Progenitor cell of endocrine pancreas (in vitro differentiated cells): ENCODE data around the gene SH2D5. TPM values are rescaled to one million over a fixed set of nuclear protein-coding genes. Genes with fewer than 3 reads are reported as not detected.

Experiments used
- DNase-seq: peaks from one replicate; pipeline ENCODE4 v3.0.0; 2021; ENCODE audit warnings: low spot score; ENCODE audit not compliant: unreplicated experiment
- H3K27ac Mint-ChIP-seq: 2 replicates; pipeline ENCODE4 v1.8.0; 2021; ENCODE audit warnings: mild to moderate bottlenecking, moderate library complexity, mixed read lengths
- H3K27me3 Mint-ChIP-seq: 2 replicates; pipeline ENCODE4 v1.8.0; 2021; ENCODE audit warnings: mixed read lengths
- H3K36me3 Mint-ChIP-seq: 2 replicates; pipeline ENCODE4 v1.8.0; 2022; ENCODE audit warnings: mixed read lengths; ENCODE audit not compliant: insufficient read depth
- H3K4me1 Mint-ChIP-seq: 2 replicates; pipeline ENCODE4 v1.8.0; 2021; ENCODE audit warnings: low read depth, mixed read lengths
- H3K4me3 Mint-ChIP-seq: 2 replicates; pipeline ENCODE4 v1.8.0; 2021; ENCODE audit warnings: low read depth, mild to moderate bottlenecking, moderate library complexity, mixed read lengths
- H3K9me3 Mint-ChIP-seq: 2 replicates; pipeline ENCODE4 v1.8.0; 2021; ENCODE audit warnings: low read depth, mixed read lengths
- CTCF ChIP-seq: fragments of 200-600 bp; sonication (generic); IDR thresholded peaks from one replicate; pipeline ENCODE4 v1.5.0; 2021; ENCODE audit warnings: antibody characterized with exemption, mild to moderate bottlenecking; ENCODE audit not compliant: unreplicated experiment
- total RNA-seq: library from RNA; stranded (reverse); gene quantifications from 2 replicates; pipeline ENCODE4 v1.2.1, GENCODE V29; 2021

The SH2D5 gene
- total RNA-seq, 1 donor from 2014 or later: 0.53 TPM

- Mint-ChIP-seq H3K27ac (no peak overlapping the region), H3K27me3 (no peaks in the 10 kb centered on the region)
These were observed 47.9 kb downstream of the SH2D5 start for GRCh38 chr1:20684651-20685050.

GRCh38 chr1:20684050-20684620 lies 48.4 kb downstream of the SH2D5 start:
- no peak overlapping the region for H3K4me3 Mint-ChIP-seq

More at GRCh38 chr1:20684651-20685050, 47.9 kb downstream of the SH2D5 start:
- no peaks in the 10 kb centered on the region for H3K36me3 Mint-ChIP-seq
- no peak overlapping the region for H3K4me3 Mint-ChIP-seq
- no peaks in the 10 kb centered on the region for H3K9me3 Mint-ChIP-seq
- peaks cover 5% of the 10 kb centered on the region for H3K4me1 Mint-ChIP-seq
- no peak for DNase-seq
- no peak for TF ChIP-seq CTCF

GRCh38 chr1:20683614-20684013 lies 48.9 kb downstream of the SH2D5 start:
- Mint-ChIP-seq H3K4me3 (no peak overlapping the region), H3K27me3 (peaks cover under 1% of the 10 kb centered on the region), H3K36me3 (no peaks in the 10 kb centered on the region), H3K27ac (no peak overlapping the region), H3K4me1 (peaks cover 5% of the 10 kb centered on the region), H3K9me3 (no peaks in the 10 kb centered on the region)
- TF ChIP-seq CTCF: no peak
- no peak for DNase-seq

More at GRCh38 chr1:20684050-20684620, 48.4 kb downstream of the SH2D5 start:
- DNase-seq: no peak
- no peak overlapping the region for H3K27ac Mint-ChIP-seq
- TF ChIP-seq CTCF: no peak
- H3K36me3 Mint-ChIP-seq: no peaks in the 10 kb centered on the region
- H3K4me1 Mint-ChIP-seq: peaks cover 5% of the 10 kb centered on the region
- no peaks in the 10 kb centered on the region for H3K9me3 Mint-ChIP-seq
- no peaks in the 10 kb centered on the region for H3K27me3 Mint-ChIP-seq

- H3K36me3 Mint-ChIP-seq: no peaks in the 10 kb centered on the region
- no peak overlapping the region for H3K27ac Mint-ChIP-seq
- H3K4me3 Mint-ChIP-seq: no peak overlapping the region
- DNase-seq: no peak
- TF ChIP-seq CTCF: no peak
- no peaks in the 10 kb centered on the region for H3K9me3 Mint-ChIP-seq
- peaks cover 3% of the 10 kb centered on the region for H3K27me3 Mint-ChIP-seq
- peaks cover 5% of the 10 kb centered on the region for H3K4me1 Mint-ChIP-seq
These were observed 49.8 kb downstream of the SH2D5 start for GRCh38 chr1:20682571-20683236.

GRCh38 chr1:20681999-20682398 lies 50.5 kb downstream of the SH2D5 start:
- H3K4me3 Mint-ChIP-seq: no peak overlapping the region
- no peak overlapping the region for H3K27ac Mint-ChIP-seq
- no peaks in the 10 kb centered on the region for H3K9me3 Mint-ChIP-seq
- peaks cover 3% of the 10 kb centered on the region for H3K27me3 Mint-ChIP-seq
- H3K4me1 Mint-ChIP-seq: peaks cover 5% of the 10 kb centered on the region
- TF ChIP-seq CTCF: no peak
- DNase-seq: no peak
- no peaks in the 10 kb centered on the region for H3K36me3 Mint-ChIP-seq
